OCI-LY7 (cell line): Measurements from ENCODE around the gene HDGFL3.

Experiments used
- EZH2phosphoT487 ChIP-seq: fragments of 200-600 bp; sonication (generic); IDR thresholded peaks from 2 replicates; pipeline ENCODE4 v1.6.1; 2018; ENCODE audit warnings: low read depth, borderline replicate concordance, mild to moderate bottlenecking, mixed run types, antibody characterized with exemption, low read length, moderate library complexity, mixed read lengths
- TF ChIP-seq, protein P1 (sequence below): fragments of 200-600 bp; sonication (generic); conservative IDR thresholded peaks from 2 replicates; pipeline ENCODE4 v1.5.1; 2014; ENCODE audit warnings: mild to moderate bottlenecking, antibody characterized with exemption, low read length, moderate library complexity, mixed read lengths

- TF ChIP-seq, protein P1, sequence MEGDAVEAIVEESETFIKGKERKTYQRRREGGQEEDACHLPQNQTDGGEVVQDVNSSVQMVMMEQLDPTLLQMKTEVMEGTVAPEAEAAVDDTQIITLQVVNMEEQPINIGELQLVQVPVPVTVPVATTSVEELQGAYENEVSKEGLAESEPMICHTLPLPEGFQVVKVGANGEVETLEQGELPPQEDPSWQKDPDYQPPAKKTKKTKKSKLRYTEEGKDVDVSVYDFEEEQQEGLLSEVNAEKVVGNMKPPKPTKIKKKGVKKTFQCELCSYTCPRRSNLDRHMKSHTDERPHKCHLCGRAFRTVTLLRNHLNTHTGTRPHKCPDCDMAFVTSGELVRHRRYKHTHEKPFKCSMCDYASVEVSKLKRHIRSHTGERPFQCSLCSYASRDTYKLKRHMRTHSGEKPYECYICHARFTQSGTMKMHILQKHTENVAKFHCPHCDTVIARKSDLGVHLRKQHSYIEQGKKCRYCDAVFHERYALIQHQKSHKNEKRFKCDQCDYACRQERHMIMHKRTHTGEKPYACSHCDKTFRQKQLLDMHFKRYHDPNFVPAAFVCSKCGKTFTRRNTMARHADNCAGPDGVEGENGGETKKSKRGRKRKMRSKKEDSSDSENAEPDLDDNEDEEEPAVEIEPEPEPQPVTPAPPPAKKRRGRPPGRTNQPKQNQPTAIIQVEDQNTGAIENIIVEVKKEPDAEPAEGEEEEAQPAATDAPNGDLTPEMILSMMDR = no peak
- TF ChIP-seq EZH2phosphoT487 = no peak
These were observed 109.5 kb downstream of the HDGFL3 start for GRCh38 chr15:83098079-83098478.
